ENCODE data around the gene SYNGR3. TPM values are rescaled to one million over a fixed set of nuclear protein-coding genes. Genes with fewer than 3 reads are reported as not detected.

Gene SYNGR3
- total RNA-seq, 1 donor from 2014 or later, result 0.91 TPM

DNA sequence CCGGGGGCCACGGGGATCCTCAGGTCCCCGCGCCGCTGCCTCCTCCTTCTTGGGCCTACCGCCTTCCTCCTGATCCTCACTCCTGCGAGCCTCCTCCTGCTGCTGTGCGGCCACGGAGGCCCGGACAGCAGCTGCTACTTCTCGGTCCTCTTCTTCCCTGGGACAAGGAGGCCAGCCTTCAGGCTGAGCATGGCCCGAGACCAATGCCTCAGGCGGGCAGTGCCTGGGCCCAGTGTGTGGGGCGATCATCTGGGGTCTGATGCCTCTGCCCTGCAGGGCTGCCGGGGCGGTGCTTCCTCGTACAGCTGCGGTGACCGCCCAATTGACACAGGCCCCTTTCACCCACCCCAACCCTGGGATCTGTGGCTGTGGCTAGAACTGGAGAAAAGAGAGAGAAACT, 11.3 kb downstream of the SYNGR3 start:
- no peak for DNase-seq (ENCODE audit: extremely low spot score, unreplicated experiment)
- TF ChIP-seq, protein P1, sequence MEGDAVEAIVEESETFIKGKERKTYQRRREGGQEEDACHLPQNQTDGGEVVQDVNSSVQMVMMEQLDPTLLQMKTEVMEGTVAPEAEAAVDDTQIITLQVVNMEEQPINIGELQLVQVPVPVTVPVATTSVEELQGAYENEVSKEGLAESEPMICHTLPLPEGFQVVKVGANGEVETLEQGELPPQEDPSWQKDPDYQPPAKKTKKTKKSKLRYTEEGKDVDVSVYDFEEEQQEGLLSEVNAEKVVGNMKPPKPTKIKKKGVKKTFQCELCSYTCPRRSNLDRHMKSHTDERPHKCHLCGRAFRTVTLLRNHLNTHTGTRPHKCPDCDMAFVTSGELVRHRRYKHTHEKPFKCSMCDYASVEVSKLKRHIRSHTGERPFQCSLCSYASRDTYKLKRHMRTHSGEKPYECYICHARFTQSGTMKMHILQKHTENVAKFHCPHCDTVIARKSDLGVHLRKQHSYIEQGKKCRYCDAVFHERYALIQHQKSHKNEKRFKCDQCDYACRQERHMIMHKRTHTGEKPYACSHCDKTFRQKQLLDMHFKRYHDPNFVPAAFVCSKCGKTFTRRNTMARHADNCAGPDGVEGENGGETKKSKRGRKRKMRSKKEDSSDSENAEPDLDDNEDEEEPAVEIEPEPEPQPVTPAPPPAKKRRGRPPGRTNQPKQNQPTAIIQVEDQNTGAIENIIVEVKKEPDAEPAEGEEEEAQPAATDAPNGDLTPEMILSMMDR (IDR thresholded peaks at IDR 0.05), result no peak
- peaks cover 11% of the 10 kb centered on the region for H3K4me1 Mint-ChIP-seq (ENCODE audit: unreplicated experiment)
- H3K36me3 Mint-ChIP-seq (ENCODE audit: unreplicated experiment), result peaks cover 15% of the 10 kb centered on the region
- H3K27ac Mint-ChIP-seq (ENCODE audit: unreplicated experiment), result no peak overlapping the region
- H3K27me3 Mint-ChIP-seq (ENCODE audit: unreplicated experiment), result no peaks in the 10 kb centered on the region
- H3K9me3 Mint-ChIP-seq (ENCODE audit: unreplicated experiment), result no peaks in the 10 kb centered on the region
- no peak overlapping the region for H3K4me3 Mint-ChIP-seq (ENCODE audit: unreplicated experiment)

DNA sequence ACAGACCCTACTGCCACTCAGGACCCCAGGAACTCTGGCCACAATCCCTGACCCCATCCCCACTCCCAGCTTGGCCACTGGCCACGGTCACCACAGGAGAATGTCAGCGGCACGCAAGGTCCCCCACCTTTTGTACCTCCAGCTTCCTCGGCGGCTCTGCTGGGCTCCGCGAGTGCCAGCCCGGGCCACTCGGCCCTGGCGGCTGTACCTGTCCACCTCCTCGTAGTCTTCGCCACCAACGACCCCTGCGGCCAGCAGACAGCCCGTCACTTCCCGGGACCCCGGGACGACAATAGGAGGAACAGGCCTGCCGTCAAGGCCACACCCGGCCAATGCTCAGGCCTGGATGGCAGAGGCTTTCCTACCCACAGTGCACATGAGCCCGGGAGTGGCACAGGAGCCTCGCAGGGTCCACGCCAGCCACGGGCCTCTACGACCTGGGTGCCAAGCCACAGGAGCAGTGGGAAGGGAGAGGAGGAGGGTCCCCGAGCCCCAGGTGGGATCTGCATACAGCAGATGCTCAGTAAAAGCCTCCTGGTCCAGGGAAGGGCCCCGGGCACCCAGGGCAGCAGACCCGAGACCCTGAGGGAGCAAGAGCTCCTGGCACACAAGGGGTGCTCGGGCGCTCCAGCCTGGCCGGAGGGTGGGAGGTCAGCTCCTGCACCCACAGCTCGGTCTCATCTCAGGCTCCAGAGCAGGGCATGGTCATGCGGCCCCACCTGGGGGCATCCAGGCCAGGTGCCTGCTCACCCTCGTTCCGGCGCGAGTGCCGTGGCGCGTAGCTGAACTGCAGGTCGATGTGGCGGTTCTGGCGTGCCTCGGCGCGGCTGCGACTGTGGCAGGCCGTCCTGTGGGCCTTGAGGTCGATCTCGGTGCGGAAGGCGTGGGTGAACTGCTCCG, 11.9 kb downstream of the SYNGR3 start:
- DNase-seq (ENCODE audit: extremely low spot score, unreplicated experiment), result no peak
- H3K9me3 Mint-ChIP-seq (ENCODE audit: unreplicated experiment), result no peaks in the 10 kb centered on the region
- H3K36me3 Mint-ChIP-seq (ENCODE audit: unreplicated experiment), result peaks cover 15% of the 10 kb centered on the region
- H3K4me3 Mint-ChIP-seq (ENCODE audit: unreplicated experiment), result no peak overlapping the region
- H3K27ac Mint-ChIP-seq (ENCODE audit: unreplicated experiment), result no peak overlapping the region
- H3K4me1 Mint-ChIP-seq (ENCODE audit: unreplicated experiment), result peaks cover 15% of the 10 kb centered on the region
- H3K27me3 Mint-ChIP-seq (ENCODE audit: unreplicated experiment), result no peaks in the 10 kb centered on the region
- TF ChIP-seq, protein P1 (IDR thresholded peaks at IDR 0.05), result no peak

DNA sequence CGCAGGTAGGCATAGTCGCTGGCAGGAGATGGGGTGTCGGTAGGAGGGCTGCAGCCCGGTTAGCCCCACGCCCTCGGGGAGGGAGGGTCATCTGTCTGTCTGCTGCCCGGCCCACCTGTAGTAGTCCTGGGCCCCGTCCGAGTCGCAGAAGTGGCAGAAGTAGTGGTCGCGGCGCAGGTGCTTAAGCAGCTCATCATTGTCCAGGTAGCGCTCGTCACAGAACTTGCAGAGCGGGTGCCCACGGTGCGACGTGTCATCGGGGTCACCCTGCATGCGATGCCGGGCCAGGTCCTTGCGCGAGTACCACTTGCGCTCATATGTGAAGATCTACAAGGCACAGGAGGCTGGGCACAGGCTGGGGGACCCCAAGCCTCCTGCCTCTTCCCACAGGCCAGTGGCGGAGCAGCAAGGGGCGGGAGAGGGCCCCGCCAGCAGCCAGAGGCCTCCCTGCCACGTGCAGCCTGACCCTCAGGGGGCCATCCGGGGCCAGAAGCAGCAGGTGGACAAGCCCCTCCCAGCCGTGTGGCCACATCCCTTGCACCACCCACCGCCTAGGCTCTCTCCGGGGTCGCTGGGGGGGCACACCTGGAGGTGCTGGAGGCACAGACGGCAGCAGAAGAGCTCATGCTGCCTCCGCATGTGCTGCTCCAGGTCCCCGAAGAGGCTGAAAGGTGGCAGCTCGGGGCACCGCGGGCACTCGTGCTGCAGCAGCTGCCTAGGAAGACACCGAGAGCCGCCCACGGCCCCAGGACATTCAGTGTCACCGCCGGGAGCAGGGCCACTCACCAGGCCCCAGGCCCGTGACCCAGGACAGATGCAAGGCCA, 12.8 kb downstream of the SYNGR3 start:
- no peak overlapping the region for H3K4me3 Mint-ChIP-seq (ENCODE audit: unreplicated experiment)
- TF ChIP-seq, protein P1 (IDR thresholded peaks at IDR 0.05), result no peak
- no peak overlapping the region for H3K27ac Mint-ChIP-seq (ENCODE audit: unreplicated experiment)
- no peaks in the 10 kb centered on the region for H3K9me3 Mint-ChIP-seq (ENCODE audit: unreplicated experiment)
- H3K4me1 Mint-ChIP-seq (ENCODE audit: unreplicated experiment), result peaks cover 24% of the 10 kb centered on the region
- peaks cover 12% of the 10 kb centered on the region for H3K36me3 Mint-ChIP-seq (ENCODE audit: unreplicated experiment)
- no peak for DNase-seq (ENCODE audit: extremely low spot score, unreplicated experiment)
- no peaks in the 10 kb centered on the region for H3K27me3 Mint-ChIP-seq (ENCODE audit: unreplicated experiment)

DNA sequence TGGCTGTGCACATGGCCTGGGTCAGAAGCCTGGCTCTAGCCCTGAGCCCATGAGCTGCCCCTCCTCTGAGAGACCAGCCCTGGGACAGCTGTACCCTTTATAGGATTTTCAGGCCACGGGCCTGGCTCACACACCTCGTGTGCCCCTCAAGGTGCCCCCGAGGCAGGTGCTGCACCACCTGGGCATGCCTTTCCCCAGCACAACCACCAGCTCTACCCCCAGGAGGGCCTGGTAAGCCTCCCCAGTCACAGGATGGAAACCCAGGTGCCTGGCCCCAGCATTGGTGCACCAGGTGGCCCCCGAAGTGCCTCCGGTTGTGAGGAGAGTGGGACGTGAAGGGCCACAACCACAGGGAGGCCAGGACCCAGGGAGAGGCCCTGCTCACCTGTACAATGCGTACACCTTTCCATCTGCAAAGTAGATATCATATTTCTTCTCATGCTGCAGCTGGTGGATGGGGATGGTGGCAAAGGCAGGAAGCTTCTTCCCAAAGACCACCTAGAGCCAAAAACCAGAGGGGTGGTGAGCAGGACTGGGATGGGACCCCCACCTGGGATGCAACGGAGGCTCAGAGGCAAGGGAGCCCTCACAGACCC, 13.6 kb downstream of the SYNGR3 start:
- H3K4me3 Mint-ChIP-seq (ENCODE audit: unreplicated experiment), result no peak overlapping the region
- no peaks in the 10 kb centered on the region for H3K27me3 Mint-ChIP-seq (ENCODE audit: unreplicated experiment)
- TF ChIP-seq, protein P1 (IDR thresholded peaks at IDR 0.05), result no peak
- H3K9me3 Mint-ChIP-seq (ENCODE audit: unreplicated experiment), result no peaks in the 10 kb centered on the region
- no peak for DNase-seq (ENCODE audit: extremely low spot score, unreplicated experiment)
- H3K4me1 Mint-ChIP-seq (ENCODE audit: unreplicated experiment), result peaks cover 31% of the 10 kb centered on the region
- H3K36me3 Mint-ChIP-seq (ENCODE audit: unreplicated experiment), result peaks cover 9% of the 10 kb centered on the region
- H3K27ac Mint-ChIP-seq (ENCODE audit: unreplicated experiment), result no peak overlapping the region

All from osteocyte (in vitro differentiated cells).